Neural progenitor cell (in vitro differentiated cells): ENCODE results near the gene PXDN.

Experiments used
- EZH2 ChIP-seq: fragments of 200-600 bp; sonication (generic); IDR thresholded peaks from 2 replicates; pipeline ENCODE4 v1.6.1; 2017; ENCODE audit warnings: antibody characterized with exemption, mild to moderate bottlenecking, moderate library complexity
- TF ChIP-seq, protein P1 (sequence below): fragments of 200-600 bp; sonication (generic); IDR thresholded peaks from 2 replicates; pipeline ENCODE4 v1.5.1; 2017; ENCODE audit warnings: antibody characterized with exemption, mild to moderate bottlenecking

DNA sequence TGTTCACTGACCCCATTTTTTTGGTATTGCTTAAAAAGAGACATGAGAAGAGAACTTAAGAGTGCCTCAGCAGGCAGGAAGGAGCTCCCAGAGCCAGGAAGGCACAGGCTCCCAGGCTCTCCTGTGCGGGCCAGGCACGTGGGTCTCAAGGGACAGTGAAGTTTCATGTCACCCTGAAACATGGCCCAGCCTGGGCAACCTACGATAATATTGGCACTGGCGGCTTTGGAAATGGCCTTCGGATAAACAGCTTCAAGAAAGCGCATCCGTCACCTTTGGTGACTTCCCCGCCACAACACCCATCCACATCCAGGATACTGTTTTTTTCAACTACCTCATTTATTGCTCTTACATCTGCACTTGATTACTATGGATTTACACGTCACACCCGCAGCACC, 30.5 kb downstream of the PXDN start:
- TF ChIP-seq, protein P1, sequence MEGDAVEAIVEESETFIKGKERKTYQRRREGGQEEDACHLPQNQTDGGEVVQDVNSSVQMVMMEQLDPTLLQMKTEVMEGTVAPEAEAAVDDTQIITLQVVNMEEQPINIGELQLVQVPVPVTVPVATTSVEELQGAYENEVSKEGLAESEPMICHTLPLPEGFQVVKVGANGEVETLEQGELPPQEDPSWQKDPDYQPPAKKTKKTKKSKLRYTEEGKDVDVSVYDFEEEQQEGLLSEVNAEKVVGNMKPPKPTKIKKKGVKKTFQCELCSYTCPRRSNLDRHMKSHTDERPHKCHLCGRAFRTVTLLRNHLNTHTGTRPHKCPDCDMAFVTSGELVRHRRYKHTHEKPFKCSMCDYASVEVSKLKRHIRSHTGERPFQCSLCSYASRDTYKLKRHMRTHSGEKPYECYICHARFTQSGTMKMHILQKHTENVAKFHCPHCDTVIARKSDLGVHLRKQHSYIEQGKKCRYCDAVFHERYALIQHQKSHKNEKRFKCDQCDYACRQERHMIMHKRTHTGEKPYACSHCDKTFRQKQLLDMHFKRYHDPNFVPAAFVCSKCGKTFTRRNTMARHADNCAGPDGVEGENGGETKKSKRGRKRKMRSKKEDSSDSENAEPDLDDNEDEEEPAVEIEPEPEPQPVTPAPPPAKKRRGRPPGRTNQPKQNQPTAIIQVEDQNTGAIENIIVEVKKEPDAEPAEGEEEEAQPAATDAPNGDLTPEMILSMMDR, result no peak
- no peak for TF ChIP-seq EZH2
